ENCODE results near the gene HPCAL1. TPM values are rescaled to one million over a fixed set of nuclear protein-coding genes. Genes with fewer than 3 reads are reported as not detected.
A peak's percentile ranks its signal among the peaks of the same experiment; 100 is the strongest.

The HPCAL1 gene
- total and polyA plus RNA-seq, 2 donors (not counting 1 experiment from before 2014, with no cell fraction given) = 60.3 to 65.1 TPM

GRCh38 chr2:10330700-10331026 lies 28.0 kb downstream of the HPCAL1 start:
- Histone ChIP-seq H3K4me2 (replicated peaks; ENCODE audit: low read depth, low read length, poor library complexity, severe bottlenecking) (peak overlapping the region; percentile 88), H3K9me3 (ENCODE audit: control extremely low read depth in 1 of 3, control insufficient read depth in 2 of 3, insufficient read depth in 1 of 3, low read length in 2 of 3) (peaks cover 0 to 10% (median 5%) of the 10 kb centered on the region in 3 donors), H3K4me1 (ENCODE audit: control insufficient read depth in 2 of 2, insufficient read depth in 2 of 2, low read length in 2 of 2) (peaks cover 57 to 74% of the 10 kb centered on the region in 2 donors), H2AFZ (ENCODE audit: insufficient read depth, low read depth, low read length, poor library complexity, severe bottlenecking) (peak overlapping the region; percentile 60), H3K9ac (ENCODE audit: low read length) (peak overlapping the region; percentile 62), H3K36me3 (replicated peaks in 1 of 2; ENCODE audit: control extremely low read depth in 1 of 2, control insufficient read depth in 1 of 2, extremely low read depth in 1 of 2, insufficient read depth in 2 of 2, low read length in 1 of 2) (peaks cover 0 to 7% of the 10 kb centered on the region in 2 experiments), H3K79me2 (ENCODE audit: control insufficient read depth, insufficient read depth, low read length) (peaks cover 74% of the 10 kb centered on the region), H4K20me1 (ENCODE audit: control insufficient read depth, insufficient read depth, low read length, poor library complexity, severe bottlenecking) (peaks cover 46% of the 10 kb centered on the region), H3K27me3 (replicated peaks in 1 of 4; ENCODE audit: control extremely low read depth in 1 of 4, control insufficient read depth in 3 of 4, insufficient read depth in 4 of 4, low read length in 3 of 4) (no peaks in the 10 kb centered on the region), H3K4me3 (ENCODE audit: control extremely low read depth in 1 of 5, extremely low read depth in 1 of 5, insufficient read depth in 1 of 5, low read depth in 2 of 5, low read length in 4 of 5) (peak overlapping the region in 4 of 5 experiments; percentile 49 to 57 (median 53)), H3K27ac (ENCODE audit: low read length in 2 of 2) (peak overlapping the region in 1 of 2 donors; percentile 82)
- ATAC-seq (ENCODE audit: low read depth) (no peak), DNase-seq (no peak)
- WGBS (ENCODE audit: insufficient coverage) = 62% methylated on average over 9 of the region's 9 CpGs
- intact Hi-C loops (cut with micrococcal nuclease) = loop anchor here (2.0 kb wide), 1 partner anchor 52 kb away; no protein-coding TSS in a partner anchor
- Mint-ChIP-seq H3K4me3 (peak overlapping the region; percentile 70), H3K27me3 (no peaks in the 10 kb centered on the region), H3K4me1 (peaks cover 78% of the 10 kb centered on the region), H3K27ac (peak overlapping the region; percentile 81), H3K9me3 (ENCODE audit: insufficient read depth) (peaks cover 4% of the 10 kb centered on the region)
- TF ChIP-seq EZH2 (IDR thresholded peaks at IDR 0.05; ENCODE audit: borderline replicate concordance, insufficient read depth, low read depth, low read length, poor library complexity, severe bottlenecking) (no peak), CTCF (IDR thresholded peaks at IDR 0.05) (no peak)
- ChIA-PET POLR2A (no interaction called here), CTCF (interaction anchor here (1.3 to 3.7 kb wide), 4 partner anchors 26 to 188 kb away, joined by 5 to 20 read pairs (median 10); partner anchors contain the start of gene HPCAL1)

GRCh38 chr2:10331027-10331701 lies 28.5 kb downstream of the HPCAL1 start:
- H3K9me3 ChIP-seq (ENCODE audit: control extremely low read depth in 1 of 3, control insufficient read depth in 2 of 3, insufficient read depth in 1 of 3, low read length in 2 of 3) = peaks cover 0 to 10% (median 5%) of the 10 kb centered on the region in 3 donors
- peak overlapping the region; percentile 60 for H2AFZ ChIP-seq (ENCODE audit: insufficient read depth, low read depth, low read length, poor library complexity, severe bottlenecking)
- no peak for TF ChIP-seq EZH2 (IDR thresholded peaks at IDR 0.05; ENCODE audit: borderline replicate concordance, insufficient read depth, low read depth, low read length, poor library complexity, severe bottlenecking)
- no peak for TF ChIP-seq CTCF (IDR thresholded peaks at IDR 0.05)
- H3K9ac ChIP-seq (ENCODE audit: low read length) = peak overlapping the region; percentile 62
- ChIA-PET CTCF (interaction anchor here (1.8 to 3.7 kb wide), 5 partner anchors 27 to 189 kb away, joined by 5 to 20 read pairs (median 12); partner anchors contain the start of gene HPCAL1), POLR2A (interaction anchor here (1.4 kb wide), 1 partner anchor 49 kb away, joined by 5 read pairs; no protein-coding TSS in a partner anchor)
- intact Hi-C loops (cut with micrococcal nuclease) = loop anchor here (2.0 kb wide), 1 partner anchor 52 kb away; no protein-coding TSS in a partner anchor
- H3K27me3 ChIP-seq (replicated peaks in 1 of 4; ENCODE audit: control extremely low read depth in 1 of 4, control insufficient read depth in 3 of 4, insufficient read depth in 4 of 4, low read length in 3 of 4) = no peaks in the 10 kb centered on the region
- peak overlapping the region; percentile 70 for H3K4me3 Mint-ChIP-seq
- H3K27ac ChIP-seq (ENCODE audit: low read length in 2 of 2) = peak overlapping the region; percentile 58 to 82
- 1% methylated on average over 32 of the region's 33 CpGs for WGBS (ENCODE audit: insufficient coverage)
- DNase-seq (peak; percentile 65), ATAC-seq (ENCODE audit: low read depth) (peak; percentile 38)
- H3K27me3 Mint-ChIP-seq = no peaks in the 10 kb centered on the region
- peak overlapping the region; percentile 81 for H3K27ac Mint-ChIP-seq
- peaks cover 0 to 7% of the 10 kb centered on the region in 2 experiments for H3K36me3 ChIP-seq (replicated peaks in 1 of 2; ENCODE audit: control extremely low read depth in 1 of 2, control insufficient read depth in 1 of 2, extremely low read depth in 1 of 2, insufficient read depth in 2 of 2, low read length in 1 of 2)
- peak overlapping the region; percentile 3 to 57 (median 52) for H3K4me3 ChIP-seq (ENCODE audit: control extremely low read depth in 1 of 5, extremely low read depth in 1 of 5, insufficient read depth in 1 of 5, low read depth in 2 of 5, low read length in 4 of 5)
- peaks cover 55 to 69% of the 10 kb centered on the region in 2 donors for H3K4me1 ChIP-seq (ENCODE audit: control insufficient read depth in 2 of 2, insufficient read depth in 2 of 2, low read length in 2 of 2)
- H3K79me2 ChIP-seq (ENCODE audit: control insufficient read depth, insufficient read depth, low read length) = peaks cover 70% of the 10 kb centered on the region
- peaks cover 74% of the 10 kb centered on the region for H3K4me1 Mint-ChIP-seq
- H3K4me2 ChIP-seq (replicated peaks; ENCODE audit: low read depth, low read length, poor library complexity, severe bottlenecking) = peak overlapping the region; percentile 88
- peaks cover 4% of the 10 kb centered on the region for H3K9me3 Mint-ChIP-seq (ENCODE audit: insufficient read depth)
- peaks cover 41% of the 10 kb centered on the region for H4K20me1 ChIP-seq (ENCODE audit: control insufficient read depth, insufficient read depth, low read length, poor library complexity, severe bottlenecking)
